Activated CD4-positive, alpha-beta T cell treated with anti-CD3 and anti-CD28 coated beads for 48 hours (primary cell): ENCODE measurements around the gene SLC16A2.

Source experiments
- DNase-seq: peaks from one replicate; pipeline ENCODE4 v3.0.0-alpha.2; 2020

SLC16A2 gene

GRCh38 chrX:74421036-74421739 lies at the start of gene SLC16A2:
TSS of gene SLC16A2 (plus strand) at chrX:74421493. CDS start at chrX:74421638, 145 bp downstream.
- peak; percentile 35 for DNase-seq

GRCh38 chrX:74372272-74372671 lies 49.0 kb upstream of the SLC16A2 start:
- DNase-seq = no peak

- DNase-seq = no peak
These were observed 44.0 kb upstream of the SLC16A2 start for GRCh38 chrX:74377282-74377681.

GRCh38 chrX:74382613-74383012 lies 38.7 kb upstream of the SLC16A2 start:
- DNase-seq = peak; percentile 71

- peak; percentile 27 for DNase-seq
These were observed 37.7 kb upstream of the SLC16A2 start for GRCh38 chrX:74383611-74384010.

GRCh38 chrX:74389016-74389722 lies 32.1 kb upstream of the SLC16A2 start:
- no peak for DNase-seq

GRCh38 chrX:74395556-74395955 lies 25.7 kb upstream of the SLC16A2 start:
- no peak for DNase-seq

- DNase-seq = no peak
These were observed 15.3 kb upstream of the SLC16A2 start for GRCh38 chrX:74405973-74406489.

- no peak for DNase-seq
These were observed 13.0 kb upstream of the SLC16A2 start for GRCh38 chrX:74408304-74408703.

GRCh38 chrX:74419864-74420195 lies 1.5 kb upstream of the SLC16A2 start:
- no peak for DNase-seq

GRCh38 chrX:74420196-74421035 lies 877 bp upstream of the SLC16A2 start:
- no peak for DNase-seq

GRCh38 chrX:74421740-74422352 lies 553 bp downstream of the SLC16A2 start:
- DNase-seq = no peak

GRCh38 chrX:74422576-74423288 lies 1.4 kb downstream of the SLC16A2 start:
- no peak for DNase-seq

GRCh38 chrX:74423289-74423998 lies 2.2 kb downstream of the SLC16A2 start:
- no peak for DNase-seq

GRCh38 chrX:74426071-74426470 lies 4.8 kb downstream of the SLC16A2 start:
- DNase-seq = no peak

GRCh38 chrX:74426615-74427014 lies 5.3 kb downstream of the SLC16A2 start:
- DNase-seq = no peak

GRCh38 chrX:74431797-74432196 lies 10.5 kb downstream of the SLC16A2 start:
- no peak for DNase-seq

- no peak for DNase-seq
These were observed 13.0 kb downstream of the SLC16A2 start for GRCh38 chrX:74434336-74434735.

GRCh38 chrX:74437530-74437929 lies 16.2 kb downstream of the SLC16A2 start:
- DNase-seq = no peak

GRCh38 chrX:74438764-74439163 lies 17.5 kb downstream of the SLC16A2 start:
- no peak for DNase-seq

- DNase-seq = no peak
These were observed 23.8 kb downstream of the SLC16A2 start for GRCh38 chrX:74445099-74445498.

- no peak for DNase-seq
These were observed 25.6 kb downstream of the SLC16A2 start for GRCh38 chrX:74446876-74447275.
